Panc1 (cell line): ENCODE measurements around the gene CUL9. TPM values are rescaled to one million over a fixed set of nuclear protein-coding genes. Genes with fewer than 3 reads are reported as not detected.

Experiments
- ATAC-seq: fragments of 200-7000 bp; cut with Tn5 transposase; 2 replicates; pipeline ENCODE4 v1.9.1; 2020; ENCODE audit warnings: mild to moderate bottlenecking, moderate library complexity
- BruUV-seq: library from RNA; stranded (reverse); fragments of 400-500 nt; replicated peaks from 2 replicates; lab custom pipeline; 2021; lab: Mats Ljungman, UMichigan
- CTCF ChIA-PET: fragments of 300-600 bp; sonication (Branson Sonifier 250); formaldehyde crosslinking; loops from one replicate; lab custom pipeline; 2022; ENCODE audit warnings: antibody characterized with exemption; lab: Charles Lee
- POLR2A ChIA-PET: fragments of 300-600 bp; sonication (Branson Sonifier 250); formaldehyde crosslinking; loops from one replicate; lab custom pipeline; 2022; ENCODE audit warnings: antibody characterized with exemption; lab: Charles Lee
- DNase-seq: peaks from one replicate; pipeline ENCODE4 v3.0.0-alpha.2; 2010; ENCODE audit warnings: low read depth, low spot score
- H3K27ac ChIP-seq: 2 replicates; pipeline ENCODE4 v1.5.1; 2011; ENCODE audit warnings: mild to moderate bottlenecking, low read length, inconsistent platforms
- H3K27me3 ChIP-seq: fragments of 200-500 bp; sonication (Bioruptor generic); 2 replicates; pipeline ENCODE4 v1.6.0; 2014; ENCODE audit warnings: low read length, inconsistent platforms; ENCODE audit not compliant: control insufficient read depth, insufficient read depth
- H3K36me3 ChIP-seq: fragments of 200-500 bp; sonication (Bioruptor generic); 2 replicates; pipeline ENCODE4 v1.5.1; 2014; ENCODE audit warnings: inconsistent platforms, mild to moderate bottlenecking, low read length, moderate library complexity; ENCODE audit not compliant: control insufficient read depth, insufficient read depth
- H3K4me1 ChIP-seq: 2 replicates; pipeline ENCODE4 v1.5.1; 2011; ENCODE audit warnings: inconsistent platforms, mild to moderate bottlenecking, low read length, moderate library complexity; ENCODE audit not compliant: control insufficient read depth, insufficient read depth
- H3K4me3 ChIP-seq, 2 experiments: 2 replicates each; pipeline ENCODE4 v1.5.1; 2011 to 2012; ENCODE audit warnings: low read depth in 2 of 2, low read length in 2 of 2, mild to moderate bottlenecking in 2 of 2, inconsistent platforms in 1 of 2, moderate library complexity in 1 of 2
- H3K9me3 ChIP-seq: fragments of 200-500 bp; sonication (Bioruptor generic); 2 replicates; pipeline ENCODE4 v1.5.1; 2014; ENCODE audit warnings: low read depth, mild to moderate bottlenecking, inconsistent platforms, low read length, moderate library complexity; ENCODE audit not compliant: control insufficient read depth, insufficient read depth
- POLR2AphosphoS5 ChIP-seq: IDR thresholded peaks from 2 replicates; pipeline ENCODE4 v1.6.1; 2012; ENCODE audit warnings: mild to moderate bottlenecking, low read depth, low read length, moderate library complexity
- SIN3A ChIP-seq: IDR thresholded peaks from 2 replicates; pipeline ENCODE4 v1.6.1; 2012; ENCODE audit warnings: low read depth, mild to moderate bottlenecking, low read length, moderate library complexity, borderline replicate concordance; ENCODE audit not compliant: insufficient read depth
- TCF7L2 ChIP-seq: IDR thresholded peaks from 2 replicates; pipeline ENCODE4 v1.6.1; 2011; ENCODE audit warnings: mild to moderate bottlenecking, low read depth, low read length, inconsistent platforms
- in situ Hi-C: cut with HindIII; loops from 2 replicates; pipeline ENCODE4 v1.10.0; 2016; ENCODE audit warnings: low sequenced_read_pairs, low pct_unique_long_range_greater_than_20kb
- intact Hi-C: fragments of 100-400 bp; cut with micrococcal nuclease; formaldehyde crosslinking; loops from one replicate; pipeline ENCODE4 v1.10.0; 2022; ENCODE audit not compliant: unreplicated experiment
- total RNA-seq: library from RNA; stranded (reverse); gene quantifications from one replicate; pipeline ENCODE4 v1.2.1, GENCODE V29; 2021; ENCODE audit not compliant: unreplicated experiment
- TF ChIP-seq, protein P1 (sequence below), 2 experiments: IDR thresholded peaks; 2 replicates each; pipeline ENCODE4 v1.6.1; 2011 to 2012; ENCODE audit warnings: low read depth in 2 of 2, control low read depth in 1 of 2, low read length in 1 of 2, mild to moderate bottlenecking in 1 of 2, moderate library complexity in 1 of 2; ENCODE audit not compliant: insufficient read depth in 1 of 2
- TF ChIP-seq, protein P2 (sequence below): fragments of 450-650 bp; IDR thresholded peaks from 2 replicates; pipeline ENCODE4 v1.5.1; 2017; ENCODE audit warnings: mild to moderate bottlenecking

The CUL9 gene
- total RNA-seq, 1 experiment from 2014 or later: 54.3 TPM

DNA sequence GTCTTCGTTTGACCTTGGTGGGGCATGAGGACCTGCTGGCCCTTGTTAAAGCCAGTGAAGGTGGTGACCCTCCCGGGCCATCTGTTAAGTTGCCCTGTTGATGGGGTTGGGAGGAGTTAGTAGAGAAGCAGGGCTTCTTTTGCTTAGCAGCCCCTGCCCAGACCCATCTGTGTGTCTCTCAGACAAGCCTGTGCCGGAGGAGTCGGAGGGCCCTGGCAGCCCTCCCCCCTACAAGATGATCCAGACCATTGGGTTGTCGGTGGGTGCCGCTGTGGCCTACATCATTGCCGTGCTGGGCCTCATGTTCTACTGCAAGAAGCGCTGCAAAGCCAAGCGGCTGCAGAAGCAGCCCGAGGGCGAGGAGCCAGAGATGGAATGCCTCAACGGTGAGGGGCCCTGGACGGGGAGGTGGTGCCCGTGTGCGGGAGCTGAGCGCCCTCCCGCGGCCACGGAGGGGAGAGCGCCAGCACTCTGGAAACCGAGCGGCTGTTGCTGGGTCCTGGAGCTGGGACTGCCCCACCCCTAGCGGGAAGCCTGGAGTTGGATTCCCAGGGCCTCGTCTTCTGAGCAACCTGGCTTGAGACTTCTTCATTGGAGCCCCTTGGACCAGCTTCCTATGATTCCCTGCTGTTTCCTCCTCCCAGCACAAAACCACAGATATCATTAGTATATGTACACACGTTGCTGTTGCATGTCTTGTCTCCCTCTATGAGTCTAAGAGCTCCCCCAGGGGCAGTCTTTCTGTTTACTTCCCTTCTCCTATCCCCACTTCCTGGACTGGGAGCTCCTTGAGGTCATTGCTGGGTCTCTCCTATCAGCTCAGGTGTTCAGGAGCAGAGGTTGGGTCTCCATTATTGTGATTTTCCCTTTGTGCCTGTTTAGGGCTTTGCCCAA lies 38.5 kb upstream of the CUL9 start:
- intact Hi-C loops: loop anchor here (5.0 to 10.0 kb wide), 3 partner anchors 66 to 399 kb away; partner anchors contain the start of genes PTK7 and TBCC
- CTCF ChIA-PET: interaction anchor here (0.5 to 1.2 kb wide), 8 partner anchors 15 to 160 kb away, joined by 3 to 6 read pairs (median 3); no protein-coding TSS in a partner anchor
- BruUV-seq: no TSS peak
- peaks cover 17% of the 10 kb centered on the region for H3K4me1 ChIP-seq
- H3K9me3 ChIP-seq: no peaks in the 10 kb centered on the region
- H3K36me3 ChIP-seq: no peaks in the 10 kb centered on the region
- DNase-seq (no peak), ATAC-seq (peak; percentile 97)
- POLR2A ChIA-PET: no interaction called here
- TF ChIP-seq, protein P1, sequence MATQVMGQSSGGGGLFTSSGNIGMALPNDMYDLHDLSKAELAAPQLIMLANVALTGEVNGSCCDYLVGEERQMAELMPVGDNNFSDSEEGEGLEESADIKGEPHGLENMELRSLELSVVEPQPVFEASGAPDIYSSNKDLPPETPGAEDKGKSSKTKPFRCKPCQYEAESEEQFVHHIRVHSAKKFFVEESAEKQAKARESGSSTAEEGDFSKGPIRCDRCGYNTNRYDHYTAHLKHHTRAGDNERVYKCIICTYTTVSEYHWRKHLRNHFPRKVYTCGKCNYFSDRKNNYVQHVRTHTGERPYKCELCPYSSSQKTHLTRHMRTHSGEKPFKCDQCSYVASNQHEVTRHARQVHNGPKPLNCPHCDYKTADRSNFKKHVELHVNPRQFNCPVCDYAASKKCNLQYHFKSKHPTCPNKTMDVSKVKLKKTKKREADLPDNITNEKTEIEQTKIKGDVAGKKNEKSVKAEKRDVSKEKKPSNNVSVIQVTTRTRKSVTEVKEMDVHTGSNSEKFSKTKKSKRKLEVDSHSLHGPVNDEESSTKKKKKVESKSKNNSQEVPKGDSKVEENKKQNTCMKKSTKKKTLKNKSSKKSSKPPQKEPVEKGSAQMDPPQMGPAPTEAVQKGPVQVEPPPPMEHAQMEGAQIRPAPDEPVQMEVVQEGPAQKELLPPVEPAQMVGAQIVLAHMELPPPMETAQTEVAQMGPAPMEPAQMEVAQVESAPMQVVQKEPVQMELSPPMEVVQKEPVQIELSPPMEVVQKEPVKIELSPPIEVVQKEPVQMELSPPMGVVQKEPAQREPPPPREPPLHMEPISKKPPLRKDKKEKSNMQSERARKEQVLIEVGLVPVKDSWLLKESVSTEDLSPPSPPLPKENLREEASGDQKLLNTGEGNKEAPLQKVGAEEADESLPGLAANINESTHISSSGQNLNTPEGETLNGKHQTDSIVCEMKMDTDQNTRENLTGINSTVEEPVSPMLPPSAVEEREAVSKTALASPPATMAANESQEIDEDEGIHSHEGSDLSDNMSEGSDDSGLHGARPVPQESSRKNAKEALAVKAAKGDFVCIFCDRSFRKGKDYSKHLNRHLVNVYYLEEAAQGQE (IDR thresholded peaks at IDR 0.05; ENCODE audit: insufficient read depth in 1 of 2, low read depth in 2 of 2, low read length in 1 of 2): no peak
- TF ChIP-seq, protein P2, sequence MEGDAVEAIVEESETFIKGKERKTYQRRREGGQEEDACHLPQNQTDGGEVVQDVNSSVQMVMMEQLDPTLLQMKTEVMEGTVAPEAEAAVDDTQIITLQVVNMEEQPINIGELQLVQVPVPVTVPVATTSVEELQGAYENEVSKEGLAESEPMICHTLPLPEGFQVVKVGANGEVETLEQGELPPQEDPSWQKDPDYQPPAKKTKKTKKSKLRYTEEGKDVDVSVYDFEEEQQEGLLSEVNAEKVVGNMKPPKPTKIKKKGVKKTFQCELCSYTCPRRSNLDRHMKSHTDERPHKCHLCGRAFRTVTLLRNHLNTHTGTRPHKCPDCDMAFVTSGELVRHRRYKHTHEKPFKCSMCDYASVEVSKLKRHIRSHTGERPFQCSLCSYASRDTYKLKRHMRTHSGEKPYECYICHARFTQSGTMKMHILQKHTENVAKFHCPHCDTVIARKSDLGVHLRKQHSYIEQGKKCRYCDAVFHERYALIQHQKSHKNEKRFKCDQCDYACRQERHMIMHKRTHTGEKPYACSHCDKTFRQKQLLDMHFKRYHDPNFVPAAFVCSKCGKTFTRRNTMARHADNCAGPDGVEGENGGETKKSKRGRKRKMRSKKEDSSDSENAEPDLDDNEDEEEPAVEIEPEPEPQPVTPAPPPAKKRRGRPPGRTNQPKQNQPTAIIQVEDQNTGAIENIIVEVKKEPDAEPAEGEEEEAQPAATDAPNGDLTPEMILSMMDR: peak; percentile 97
- no peaks in the 10 kb centered on the region for H3K27me3 ChIP-seq
- no peak overlapping the region for H3K4me3 ChIP-seq
- in situ Hi-C loops: no loop called here
- H3K27ac ChIP-seq: peak overlapping the region; percentile 60

DNA sequence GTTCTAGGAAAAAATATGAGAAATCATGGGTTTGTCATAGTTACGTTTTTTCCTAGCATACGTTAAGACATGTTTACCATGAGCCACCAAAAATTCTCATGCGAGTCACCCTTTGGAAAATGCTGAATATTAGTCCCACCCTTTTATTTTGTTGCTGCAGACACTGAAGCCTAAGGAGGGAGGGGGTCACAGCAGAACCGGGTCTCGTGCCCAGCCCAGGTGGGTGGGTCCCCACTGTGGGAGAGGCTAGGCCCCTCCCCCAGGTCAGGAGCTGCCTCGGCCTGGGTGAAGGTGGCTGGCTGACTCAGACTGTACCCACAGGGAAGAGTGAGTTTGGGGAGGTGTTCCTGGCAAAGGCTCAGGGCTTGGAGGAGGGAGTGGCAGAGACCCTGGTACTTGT lies 37.1 kb upstream of the CUL9 start:
- H3K27me3 ChIP-seq: no peaks in the 10 kb centered on the region
- ChIA-PET POLR2A (no interaction called here), CTCF (no interaction called here)
- peaks cover 19% of the 10 kb centered on the region for H3K4me1 ChIP-seq
- H3K27ac ChIP-seq: no peak overlapping the region
- no peak for ATAC-seq
- DNase-seq: no peak
- in situ Hi-C loops: no loop called here
- H3K36me3 ChIP-seq: no peaks in the 10 kb centered on the region
- H3K4me3 ChIP-seq: no peak overlapping the region
- intact Hi-C loops: loop anchor here (5.0 to 10.0 kb wide), 3 partner anchors 68 to 400 kb away; partner anchors contain the start of genes PTK7 and TBCC
- TF ChIP-seq POLR2AphosphoS5: no peak
- no peak for TF ChIP-seq SIN3A
- TF ChIP-seq TCF7L2: no peak
- TF ChIP-seq, protein P1 (IDR thresholded peaks at IDR 0.05; ENCODE audit: insufficient read depth in 1 of 2, low read depth in 2 of 2, low read length in 1 of 2): no peak
- TF ChIP-seq, protein P2: no peak
- H3K9me3 ChIP-seq: no peaks in the 10 kb centered on the region
- BruUV-seq: no TSS peak
